HG03469 (cell line): ENCODE measurements around the gene ITGB1.

Experiments used
- ATAC-seq: cut with Tn5 transposase; IDR thresholded peaks from one replicate; pipeline ENCODE4 v1.9.1; 2021; ENCODE audit warnings: mild to moderate bottlenecking, moderate library complexity, moderate number of reproducible peaks; ENCODE audit not compliant: unreplicated experiment

ITGB1 gene

GRCh38 chr10:32956365-32957197 is 1.4 kb downstream of the ITGB1 start:
- no peak for ATAC-seq

- no peak for ATAC-seq
Observed at GRCh38 chr10:32955790-32956189, 2.2 kb downstream of the ITGB1 start.

GRCh38 chr10:32955299-32955772 is 2.7 kb downstream of the ITGB1 start:
- ATAC-seq: no peak

DNA sequence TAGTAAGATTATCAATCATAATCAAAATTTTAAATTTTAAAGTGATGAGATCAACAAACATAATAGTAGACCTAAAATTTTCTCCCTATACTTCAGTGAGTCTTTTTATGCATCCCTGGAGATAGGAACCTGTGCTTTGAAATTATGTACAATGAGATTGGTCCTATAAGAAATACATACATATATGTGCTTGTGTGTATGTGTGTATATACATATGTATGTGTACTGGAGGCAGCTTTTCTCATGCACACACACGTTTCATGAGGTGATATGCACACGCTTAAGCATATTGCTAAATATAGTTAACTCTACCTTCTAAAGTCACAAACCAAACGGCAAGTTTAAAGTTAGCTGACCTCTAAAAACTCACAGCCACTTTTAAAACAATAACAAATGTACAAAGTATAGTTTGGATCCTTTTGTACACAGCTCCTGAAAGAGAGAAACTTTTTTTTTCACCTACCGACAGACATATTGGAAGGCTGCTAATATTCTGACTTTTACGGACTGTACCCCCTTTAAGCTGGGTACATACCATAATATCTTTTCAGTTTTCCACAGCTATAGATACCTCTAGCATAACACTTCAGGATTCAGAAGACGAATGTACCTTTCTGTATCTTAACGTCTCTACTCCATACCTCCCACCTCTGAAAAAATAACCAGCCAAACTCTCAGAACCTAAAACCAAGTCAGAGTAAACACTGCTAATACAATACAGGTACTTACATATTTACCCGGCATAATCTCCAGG is 3.3 kb downstream of the ITGB1 start:
- ATAC-seq: no peak

- no peak for ATAC-seq
Observed at GRCh38 chr10:32954080-32954479, 4.0 kb downstream of the ITGB1 start.

DNA sequence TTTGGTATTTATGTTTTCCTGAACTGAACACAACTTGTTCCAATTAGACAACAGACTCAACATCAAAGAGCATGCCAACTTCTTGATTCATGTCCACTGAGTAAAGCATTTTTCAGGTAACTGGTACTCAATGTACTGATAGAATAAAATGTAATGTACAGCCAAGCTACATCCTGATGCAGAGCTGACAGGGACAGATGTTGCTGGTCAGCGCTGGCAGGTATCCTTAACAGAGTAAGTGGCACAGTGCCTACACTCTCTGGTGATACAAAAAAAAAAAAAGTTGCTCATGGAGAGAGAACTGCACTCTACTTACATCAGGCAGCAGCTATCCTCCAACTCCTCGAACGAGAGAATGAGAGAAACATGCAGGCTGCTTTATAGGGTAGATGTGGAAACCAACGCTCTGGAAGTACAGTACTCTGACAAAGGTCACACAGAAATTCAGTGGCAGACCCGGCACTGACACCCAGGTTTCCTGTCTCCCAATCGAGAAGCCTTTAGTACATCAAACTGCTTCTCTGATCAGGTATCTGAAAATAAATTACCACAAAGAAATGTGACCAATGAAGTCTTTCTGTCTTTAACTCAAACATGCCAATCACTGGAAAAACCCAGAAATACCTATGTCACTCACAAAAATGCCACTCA is 4.6 kb downstream of the ITGB1 start:
- ATAC-seq: no peak

- ATAC-seq: no peak
Observed at GRCh38 chr10:32952541-32953276, 5.3 kb downstream of the ITGB1 start.

DNA sequence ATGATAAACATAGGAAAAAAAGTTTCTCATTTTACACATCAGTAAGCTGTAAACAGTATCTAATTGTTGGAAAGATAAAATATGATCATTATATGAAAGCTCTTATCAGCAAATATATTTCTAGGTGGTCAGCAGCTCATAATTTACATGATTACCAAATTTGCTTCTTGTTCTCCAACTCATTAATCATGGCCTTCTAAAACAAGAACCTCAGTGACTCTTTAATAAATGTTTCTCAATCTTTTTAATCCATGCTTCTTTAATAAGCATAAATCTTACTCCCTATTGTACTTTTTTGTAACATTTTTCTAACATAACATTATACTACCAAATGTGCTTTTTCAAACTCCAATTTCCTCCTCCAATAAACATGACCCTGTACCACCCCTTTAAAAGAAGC is 5.9 kb downstream of the ITGB1 start:
- ATAC-seq: no peak

DNA sequence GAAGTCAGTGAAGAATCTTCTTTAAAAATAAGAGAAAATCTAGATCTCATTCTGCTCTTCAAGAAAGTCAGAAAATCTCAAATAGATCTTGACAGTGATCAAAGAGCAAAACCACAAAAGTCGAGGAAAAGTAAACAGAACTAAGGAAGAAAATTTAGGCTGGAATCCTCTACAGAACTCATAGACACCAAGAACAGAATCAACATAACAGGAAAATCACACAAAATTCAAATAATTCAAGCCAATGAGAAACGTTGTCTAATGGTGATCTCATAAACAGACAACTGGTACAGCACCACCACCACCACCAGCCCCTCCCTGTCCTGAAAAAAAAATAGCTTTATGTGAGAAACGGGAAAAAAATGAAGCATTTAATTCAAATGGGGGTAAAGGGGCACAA is 6.9 kb downstream of the ITGB1 start:
- ATAC-seq: no peak

- ATAC-seq: no peak
Observed at GRCh38 chr10:32950591-32951108, 7.4 kb downstream of the ITGB1 start.

GRCh38 chr10:32949221-32949678 is 8.8 kb downstream of the ITGB1 start:
- ATAC-seq: no peak

DNA sequence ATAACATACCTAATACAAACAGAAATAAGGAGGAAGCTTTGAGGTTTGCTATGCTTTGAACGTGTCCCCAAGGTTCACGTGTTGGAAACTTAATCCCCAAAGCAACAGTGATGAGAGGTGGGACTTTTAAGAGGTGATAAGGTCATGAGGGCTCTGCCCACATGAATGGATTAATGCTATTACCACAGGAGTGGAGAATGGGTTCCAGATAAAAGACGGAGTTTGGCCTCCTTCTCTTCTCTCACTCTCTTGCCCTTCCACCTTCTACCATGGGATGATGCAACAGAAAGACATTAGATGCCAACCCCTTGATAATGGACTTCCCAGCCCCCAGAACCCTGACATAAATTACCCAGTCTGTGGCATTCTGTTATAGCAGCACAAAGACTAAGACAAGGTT is 9.6 kb downstream of the ITGB1 start:
- ATAC-seq: no peak

DNA sequence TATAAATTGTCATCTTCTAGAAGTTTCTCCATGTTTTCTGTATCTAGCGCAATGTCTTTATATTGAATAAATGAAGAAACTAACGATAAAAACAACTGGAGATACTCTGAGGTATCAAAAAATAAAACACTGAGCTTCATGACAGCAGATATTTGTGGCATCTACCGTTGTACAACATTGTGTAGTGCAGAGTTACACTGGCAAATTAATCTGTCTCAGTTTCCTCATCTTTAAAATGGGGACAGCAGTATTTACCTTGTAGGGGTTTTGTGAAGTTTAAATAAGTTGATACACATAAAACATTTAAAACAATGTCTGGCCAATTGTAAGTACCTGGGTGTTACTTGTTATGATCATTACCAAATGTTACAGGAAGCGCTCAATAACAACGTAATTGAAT is 10.4 kb downstream of the ITGB1 start:
- ATAC-seq: no peak

DNA sequence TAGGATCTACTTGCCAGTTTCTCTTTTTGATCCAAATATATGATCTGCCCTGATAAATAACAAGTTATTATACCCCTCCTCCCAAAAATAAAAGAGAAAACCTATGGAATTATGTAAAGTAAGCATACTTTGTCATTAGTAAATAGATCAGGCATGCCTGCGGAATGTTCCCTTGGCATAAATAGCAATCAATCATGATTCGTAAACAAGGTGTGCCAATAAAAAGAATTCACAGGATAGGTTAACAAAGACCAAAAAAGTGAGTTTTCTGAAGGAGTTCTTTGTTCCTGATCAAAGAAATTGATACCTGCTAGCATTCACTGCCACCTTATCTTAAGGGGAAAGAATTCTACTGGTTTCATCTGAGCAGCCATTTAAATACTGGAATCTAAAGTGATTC is 11.9 kb downstream of the ITGB1 start:
- no peak for ATAC-seq

DNA sequence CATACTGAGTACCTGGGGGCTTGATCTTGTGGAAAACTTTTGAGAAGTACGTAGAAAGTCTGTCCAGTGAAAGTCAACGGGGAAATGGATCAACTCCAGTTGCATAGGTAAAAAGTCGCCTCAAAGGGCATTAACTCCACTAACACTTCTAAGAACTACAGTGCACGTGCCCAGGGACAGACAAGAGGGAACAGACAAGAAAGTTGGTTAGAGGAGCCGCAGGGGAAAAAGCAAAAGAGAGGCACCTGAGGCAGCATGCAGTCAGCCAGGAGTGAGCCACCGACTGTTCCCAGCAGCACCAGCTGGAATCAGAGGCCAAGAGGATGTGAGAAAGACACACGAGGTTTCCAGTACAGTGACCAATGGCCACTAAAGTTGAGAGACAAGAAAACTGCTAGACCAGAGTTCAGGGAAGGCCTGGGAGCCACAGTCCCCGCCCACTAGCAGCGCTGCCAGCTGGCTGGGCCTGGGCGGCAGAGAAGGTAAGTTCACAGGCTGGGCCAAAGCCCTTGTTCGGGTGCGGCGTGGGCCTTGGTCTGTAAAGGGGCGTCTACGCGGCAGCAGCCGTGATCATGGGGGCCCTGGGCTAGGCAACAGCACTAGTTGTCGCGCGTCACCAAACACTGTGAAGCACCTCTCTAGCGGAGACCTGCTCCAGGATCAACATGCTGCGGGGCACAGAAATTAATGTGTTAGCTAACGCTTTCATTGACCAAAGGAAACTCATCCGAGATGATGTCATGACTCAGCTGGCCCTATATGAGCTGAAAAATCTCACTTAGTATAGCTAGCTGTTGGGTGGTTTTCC is 14.0 kb downstream of the ITGB1 start:
- ATAC-seq: no peak

- ATAC-seq: peak; percentile 43
Observed at GRCh38 chr10:32943395-32943794, 14.6 kb downstream of the ITGB1 start.

GRCh38 chr10:32942081-32942480 is 15.9 kb downstream of the ITGB1 start:
- no peak for ATAC-seq

- no peak for ATAC-seq
Observed at GRCh38 chr10:32941357-32941756, 16.7 kb downstream of the ITGB1 start.
